Thyroid gland (tissue), 4 donors: ENCODE results near the gene GAGE12G. TPM values are rescaled to one million over a fixed set of nuclear protein-coding genes. Genes with fewer than 3 reads are reported as not detected.

Experiments used
- DNase-seq, 2 donors: peaks; one replicate each; pipeline ENCODE4 v3.0.0-alpha.2; 2019
- H3K27ac ChIP-seq, 3 donors: fragments of 200-600 bp; sonication (generic); 1 replicate in 2 of 3; 2 replicates in 1 of 3; pipeline ENCODE4 v1.5.1; 2016 to 2019; ENCODE audit warnings: mild to moderate bottlenecking in 1 of 3, moderate library complexity in 1 of 3
- H3K27me3 ChIP-seq: fragments of 200-600 bp; sonication (generic); one replicate; pipeline ENCODE4 v1.5.1; 2019
- H3K36me3 ChIP-seq, 2 donors: fragments of 200-600 bp; sonication (generic); one replicate each; pipeline ENCODE4 v1.5.1; 2016 to 2019
- H3K4me1 ChIP-seq, 2 donors: fragments of 200-600 bp; sonication (generic); one replicate each; pipeline ENCODE4 v1.5.1; 2017 to 2019
- H3K4me3 ChIP-seq, 3 donors: fragments of 200-600 bp; sonication (generic); replicated peaks in 1 of 3; 1 replicate in 2 of 3; 2 replicates in 1 of 3; pipeline ENCODE4 v1.5.1; 2016; ENCODE audit warnings: mild to moderate bottlenecking in 1 of 3
- H3K9me3 ChIP-seq: fragments of 200-600 bp; sonication (generic); one replicate; pipeline ENCODE4 v1.5.1; 2017
- CTCF ChIP-seq, 6 experiments: fragments of 200-600 bp in 3 of 6; fragments of 450-650 bp in 3 of 6; sonication (generic) in 3 of 6; IDR thresholded peaks; one replicate each; pipeline ENCODE4 v1.5.1; 2016 to 2019; ENCODE audit warnings: antibody characterized with exemption in 6 of 6, mild to moderate bottlenecking in 2 of 6, inconsistent platforms in 1 of 6, moderate library complexity in 1 of 6
- POLR2A ChIP-seq, 2 donors: fragments of 450-650 bp; IDR thresholded peaks; one replicate each; pipeline ENCODE4 v1.6.1; 2017; ENCODE audit warnings: antibody characterized with exemption in 2 of 2, mild to moderate bottlenecking in 2 of 2, moderate library complexity in 1 of 2
- WGBS, 2 donors: methylation state at CpG; one replicate each; pipeline ENCODE4 v1.1.5; 2017; 5-methylcytosine and 5-hydroxymethylcytosine counted together
- intact Hi-C: fragments of 100-400 bp; cut with DNase I; formaldehyde crosslinking; loops from one replicate; pipeline ENCODE4 v1.15.1; 2023
- small RNA-seq: library from RNA; depleted of rRNA; stranded (forward); fragments of <200 nt; gene quantifications from one replicate; pipeline ENCODE3, GENCODE V24; 2016
- total RNA-seq, 4 donors: library from RNA; depleted of rRNA; stranded (reverse); fragments of >200 nt; gene quantifications; one replicate each; pipeline ENCODE4 v1.2.3, GENCODE V29; 2016

Gene GAGE12G
- total RNA-seq, 4 donors from 2014 or later = not detected

- intact Hi-C loops = no loop called here
- DNase-seq = no peak
- Histone ChIP-seq H3K4me3 (no peak overlapping the region), H3K27me3 (no peaks in the 10 kb centered on the region), H3K27ac (no peak overlapping the region), H3K9me3 (no peaks in the 10 kb centered on the region), H3K36me3 (no peaks in the 10 kb centered on the region), H3K4me1 (no peaks in the 10 kb centered on the region)
- TF ChIP-seq CTCF (IDR thresholded peaks at IDR 0.05) (no peak), POLR2A (IDR thresholded peaks at IDR 0.05) (no peak)
- 42 to 63% methylated on average over 7 of the region's 7 CpGs for WGBS, 2 donors
These were observed 40.6 kb downstream of the GAGE12G start for GRCh38 chrX:49610718-49611310.

- H3K27ac ChIP-seq = no peak overlapping the region
- H3K36me3 ChIP-seq = no peaks in the 10 kb centered on the region
- DNase-seq = no peak
- H3K9me3 ChIP-seq = no peaks in the 10 kb centered on the region
- no peak for TF ChIP-seq POLR2A (IDR thresholded peaks at IDR 0.05)
- TF ChIP-seq CTCF (IDR thresholded peaks at IDR 0.05) = no peak
- intact Hi-C loops = no loop called here
- H3K27me3 ChIP-seq = no peaks in the 10 kb centered on the region
- H3K4me1 ChIP-seq = no peaks in the 10 kb centered on the region
- WGBS, 2 donors = 83 to 93% methylated on average over 2 of the region's 2 CpGs
- H3K4me3 ChIP-seq = no peak overlapping the region
These were observed 48.4 kb downstream of the GAGE12G start for GRCh38 chrX:49618574-49618973.

Small RNA genes lying within 50 kb of the gene (small RNA-seq; reads per million reads assigned to genes)
- gene GAGE12B = not detected

Other genes starting within 250 kb of the GAGE12G start
- gene GAGE12J, start 248.4 kb upstream of the GAGE12G start, total RNA-seq = not detected
- gene GAGE13, start 238.8 kb upstream of the GAGE12G start, total RNA-seq = not detected
- gene GAGE12C, start 38.2 kb upstream of the GAGE12G start, total RNA-seq = not detected
- gene GAGE12D, start 28.7 kb upstream of the GAGE12G start, total RNA-seq = not detected
- gene GAGE12E, start 19.1 kb upstream of the GAGE12G start, total RNA-seq = not detected
- not detected for gene GAGE12F, start 9.6 kb upstream of the GAGE12G start, total RNA-seq
- not detected for gene GAGE12H, start 9.5 kb downstream of the GAGE12G start, total RNA-seq
- not detected for gene GAGE2A, start 19.1 kb downstream of the GAGE12G start, total RNA-seq
- not detected for gene GAGE1, start 28.6 kb downstream of the GAGE12G start, total RNA-seq
- not detected for gene PAGE1, start 125.6 kb downstream of the GAGE12G start, total RNA-seq